Common myeloid progenitor, CD34-positive (primary cell): ENCODE results near the gene HMGCR.

ENCODE experiments used
- CTCF ChIA-PET: fragments of 350-600 bp; sonication (Branson Sonifier 250); formaldehyde crosslinking; loops from one replicate; lab custom pipeline; 2021; ENCODE audit warnings: antibody characterized with exemption; lab: Charles Lee
- POLR2A ChIA-PET: fragments of 350-600 bp; sonication (Branson Sonifier 250); formaldehyde crosslinking; loops from one replicate; lab custom pipeline; 2021; ENCODE audit warnings: antibody characterized with exemption; lab: Charles Lee
- DNase-seq, 3 donors: peaks; one replicate each; pipeline versions ENCODE4 v3.0.0 to v3.0.0-alpha.2; 2013
- H3K27ac ChIP-seq, 2 experiments: 1 replicate in 1 of 2; 2 replicates in 1 of 2; pipeline ENCODE4 v1.7.0; 2013; ENCODE audit warnings: inconsistent platforms in 2 of 2, low read length in 2 of 2, mild to moderate bottlenecking in 2 of 2, low read depth in 1 of 2, moderate library complexity in 1 of 2; ENCODE audit not compliant: severe bottlenecking in 2 of 2, insufficient read depth in 1 of 2, poor library complexity in 1 of 2
- H3K27me3 ChIP-seq, 5 experiments: replicated peaks in 2 of 5; 1 replicate in 3 of 5; 2 replicates in 2 of 5; pipeline versions ENCODE4 v1.6.1 to v1.7.0; 2013; ENCODE audit warnings: low read length in 4 of 5, mild to moderate bottlenecking in 2 of 5, moderate library complexity in 2 of 5, inconsistent platforms in 1 of 5; ENCODE audit not compliant: insufficient read depth in 5 of 5, control insufficient read depth in 4 of 5
- H3K36me3 ChIP-seq, 4 experiments: 1 replicate in 2 of 4; 2 replicates in 2 of 4; pipeline versions ENCODE4 v1.6.1 to v1.7.0; 2013; ENCODE audit warnings: low read length in 3 of 4, control low read depth in 1 of 4, mild to moderate bottlenecking in 1 of 4; ENCODE audit not compliant: control insufficient read depth in 4 of 4, insufficient read depth in 4 of 4
- H3K4me1 ChIP-seq, 4 experiments: 1 replicate in 3 of 4; 2 replicates in 1 of 4; pipeline versions ENCODE4 v1.6.1 to v1.7.1; 2013; ENCODE audit warnings: low read length in 3 of 4, mild to moderate bottlenecking in 3 of 4, control low read depth in 1 of 4, inconsistent platforms in 1 of 4, moderate library complexity in 1 of 4; ENCODE audit not compliant: control insufficient read depth in 4 of 4, insufficient read depth in 4 of 4; ENCODE audit errors: control extremely low read depth in 1 of 4
- H3K4me3 ChIP-seq, 7 experiments: 1 replicate in 4 of 7; 2 replicates in 3 of 7; pipeline versions ENCODE4 v1.5.1 to v1.7.0; 2013; ENCODE audit warnings: mild to moderate bottlenecking in 7 of 7, low read length in 6 of 7, moderate library complexity in 6 of 7, inconsistent platforms in 2 of 7, low read depth in 2 of 7, control low read depth in 1 of 7; ENCODE audit not compliant: insufficient read depth in 4 of 7, control insufficient read depth in 1 of 7; ENCODE audit errors: extremely low read depth in 1 of 7
- H3K9me3 ChIP-seq, 5 experiments: 1 replicate in 4 of 5; 2 replicates in 1 of 5; pipeline versions ENCODE4 v1.6.1 to v1.7.1; 2013; ENCODE audit warnings: low read length in 4 of 5, mild to moderate bottlenecking in 2 of 5, inconsistent platforms in 1 of 5, low read depth in 1 of 5, moderate library complexity in 1 of 5; ENCODE audit not compliant: control insufficient read depth in 4 of 5, insufficient read depth in 2 of 5; ENCODE audit errors: control extremely low read depth in 1 of 5
- WGBS: methylation state at CpG from one replicate; pipeline ENCODE4 v1.1.5; 2013; ENCODE audit not compliant: insufficient coverage; 5-methylcytosine and 5-hydroxymethylcytosine counted together

Gene HMGCR

DNA sequence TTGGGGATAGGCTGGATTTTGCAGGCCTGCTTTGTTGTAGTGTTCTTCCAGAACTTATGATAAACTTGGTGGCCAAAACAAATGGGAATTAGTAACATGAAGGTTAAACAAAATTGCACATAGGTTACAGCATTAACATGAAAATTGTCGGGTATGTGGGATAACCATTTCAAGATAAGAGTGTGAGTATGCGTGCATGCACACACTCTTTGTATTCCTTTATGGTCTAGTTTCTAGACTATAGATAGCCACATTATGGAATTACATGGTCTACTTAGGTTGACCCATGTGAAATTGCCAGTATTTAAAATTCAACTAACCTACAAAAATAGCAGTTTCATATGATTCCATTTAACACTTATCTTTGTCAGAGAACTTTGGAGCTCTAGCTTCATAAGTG is 1.4 kb downstream of the HMGCR start:
- H3K27ac ChIP-seq = peak overlapping the region in 1 of 2 experiments; percentile 93
- no peak for DNase-seq
- no peaks in the 10 kb centered on the region for H3K27me3 ChIP-seq
- H3K36me3 ChIP-seq = peaks cover 0 to 16% (median 2%) of the 10 kb centered on the region in 4 experiments
- no CpG with 5 or more reads among the region's 2 CpGs for WGBS
- H3K4me3 ChIP-seq = peak overlapping the region in 6 of 7 experiments; percentile 56 to 96 (median 82)
- ChIA-PET POLR2A (interaction anchor here (0.6 kb wide), 1 partner anchor 555 kb away, joined by 5 read pairs; no protein-coding TSS in a partner anchor), CTCF (no interaction called here)
- H3K9me3 ChIP-seq = no peaks in the 10 kb centered on the region
- H3K4me1 ChIP-seq = peaks cover 9 to 36% (median 20%) of the 10 kb centered on the region in 4 experiments

DNA sequence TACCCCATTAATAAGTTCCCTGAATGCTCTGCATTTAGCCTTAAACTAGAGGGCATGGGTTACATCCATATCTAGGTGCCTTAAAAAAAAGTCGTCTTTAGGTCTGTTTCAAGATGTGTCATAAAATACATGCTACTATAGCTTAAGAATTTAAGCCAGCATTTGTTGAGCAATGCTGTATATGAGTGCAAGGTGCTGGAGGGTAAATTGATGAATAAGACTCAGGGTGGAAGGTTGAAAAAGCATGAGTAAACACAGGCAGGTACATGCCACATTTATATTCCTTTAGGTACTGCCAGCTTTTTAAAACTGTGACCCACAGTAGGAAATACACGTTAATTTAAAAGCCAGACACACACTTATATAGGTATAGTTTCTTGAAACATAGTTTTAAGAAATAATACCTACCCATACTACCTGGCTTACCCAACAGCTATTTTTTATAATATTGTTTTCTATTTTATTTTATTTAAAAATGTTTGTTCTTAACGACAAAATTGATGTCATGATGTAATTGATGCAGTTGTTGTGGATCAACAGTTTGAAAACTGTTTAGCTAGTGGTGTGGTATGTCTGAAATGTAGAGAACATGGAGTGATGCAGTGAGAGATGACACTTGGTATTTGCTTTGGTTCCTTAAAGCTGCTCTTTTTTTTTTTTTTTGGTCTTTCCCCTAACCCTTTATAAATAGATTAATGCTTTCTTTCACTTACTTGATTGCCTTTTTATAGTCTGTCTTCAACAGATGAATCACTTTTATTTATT is 3.9 kb downstream of the HMGCR start:
- H3K9me3 ChIP-seq = no peaks in the 10 kb centered on the region
- no peaks in the 10 kb centered on the region for H3K27me3 ChIP-seq
- H3K4me3 ChIP-seq = peak overlapping the region in 1 of 7 experiments; percentile 39
- peaks cover 0 to 40% (median 11%) of the 10 kb centered on the region in 4 experiments for H3K36me3 ChIP-seq
- no peak for DNase-seq
- H3K27ac ChIP-seq = no peak overlapping the region
- H3K4me1 ChIP-seq = peaks cover 9 to 28% (median 19%) of the 10 kb centered on the region in 4 experiments
- WGBS = no CpG with 5 or more reads among the region's 3 CpGs
- POLR2A ChIA-PET = no interaction called here
- CTCF ChIA-PET = interaction anchor here (1.1 kb wide), 1 partner anchor 11 kb away, joined by 3 read pairs; no protein-coding TSS in a partner anchor

DNA sequence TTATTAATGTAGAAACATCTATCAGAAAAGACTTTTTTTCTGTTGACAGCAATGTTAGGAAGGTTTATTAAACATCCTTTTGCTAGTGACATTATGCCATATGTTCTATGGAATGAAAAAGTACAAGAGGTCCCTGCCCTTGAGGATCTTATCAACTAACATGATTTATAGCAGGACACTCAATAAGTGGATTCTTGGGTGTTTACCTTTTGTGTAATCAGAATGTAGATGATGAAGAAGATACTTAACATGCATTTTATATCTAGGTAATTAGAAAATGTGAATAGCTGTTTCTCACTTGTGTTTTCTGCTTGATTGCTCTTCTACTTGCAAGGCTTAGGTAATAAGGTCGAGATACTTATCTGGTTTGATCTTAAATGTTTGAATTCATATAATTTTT is 4.9 kb downstream of the HMGCR start:
- H3K4me1 ChIP-seq = peaks cover 9 to 20% (median 13%) of the 10 kb centered on the region in 4 experiments
- H3K9me3 ChIP-seq = no peaks in the 10 kb centered on the region
- DNase-seq = no peak
- no peak overlapping the region for H3K27ac ChIP-seq
- POLR2A ChIA-PET = no interaction called here
- WGBS = 100% methylated on average over 1 of the region's 1 CpG
- no peak overlapping the region for H3K4me3 ChIP-seq
- H3K27me3 ChIP-seq = no peaks in the 10 kb centered on the region
- CTCF ChIA-PET = interaction anchor here (1.1 kb wide), 1 partner anchor 12 kb away, joined by 3 read pairs; no protein-coding TSS in a partner anchor
- H3K36me3 ChIP-seq = peaks cover under 1 to 46% (median 16%) of the 10 kb centered on the region in 4 experiments

DNA sequence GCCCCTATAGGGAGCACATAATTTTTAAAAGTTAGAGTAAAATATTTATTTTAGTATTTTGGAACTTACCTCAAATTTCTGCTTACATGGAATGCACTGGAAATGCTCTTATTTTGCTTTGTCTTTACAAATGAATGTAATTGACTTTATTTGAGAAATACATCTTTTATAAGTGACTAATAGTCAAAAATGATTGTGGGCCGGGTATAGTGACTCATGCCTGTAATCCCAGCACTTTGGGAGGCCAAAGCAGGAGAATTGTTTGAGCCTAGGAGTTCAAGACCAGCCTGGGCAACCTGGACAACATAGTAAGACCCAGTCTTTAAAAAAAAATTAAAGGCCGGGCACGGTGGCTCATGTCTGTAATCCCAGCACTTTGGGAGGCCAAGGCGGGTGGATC is 5.8 kb downstream of the HMGCR start:
- WGBS = 98% methylated on average over 4 of the region's 4 CpGs
- no peaks in the 10 kb centered on the region for H3K27me3 ChIP-seq
- H3K27ac ChIP-seq = no peak overlapping the region
- DNase-seq = no peak
- H3K4me1 ChIP-seq = peaks cover 9 to 20% (median 11%) of the 10 kb centered on the region in 4 experiments
- H3K4me3 ChIP-seq = no peak overlapping the region
- CTCF ChIA-PET = no interaction called here
- POLR2A ChIA-PET = no interaction called here
- H3K36me3 ChIP-seq = peaks cover 2 to 55% (median 23%) of the 10 kb centered on the region in 4 experiments
- no peaks in the 10 kb centered on the region for H3K9me3 ChIP-seq

DNA sequence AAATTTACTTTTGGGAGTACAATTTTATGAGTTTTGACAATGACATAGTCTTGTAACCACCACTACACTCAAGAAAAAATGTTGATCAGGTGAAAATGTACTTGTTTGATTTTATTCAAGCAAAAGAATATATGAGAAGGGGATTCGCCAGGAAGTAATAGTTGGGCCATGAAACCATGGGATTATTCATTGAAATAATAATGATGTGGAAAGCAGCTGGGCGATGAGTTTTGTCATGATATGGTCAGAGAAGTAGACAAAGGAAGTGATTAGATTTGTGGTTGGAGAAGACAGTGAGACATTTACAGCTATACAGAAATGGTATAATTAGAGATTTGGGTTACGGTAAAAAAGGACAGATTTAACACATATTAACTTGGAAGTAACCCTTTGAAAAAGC is 11.2 kb downstream of the HMGCR start:
- ChIA-PET POLR2A (interaction anchor here (0.6 kb wide), 1 partner anchor 9 kb away, joined by 3 read pairs; no protein-coding TSS in a partner anchor), CTCF (no interaction called here)
- H3K36me3 ChIP-seq = peaks cover 15 to 86% (median 53%) of the 10 kb centered on the region in 4 experiments
- no peak overlapping the region for H3K27ac ChIP-seq
- WGBS = 100% methylated on average over 2 of the region's 3 CpGs
- no peak for DNase-seq
- no peak overlapping the region for H3K4me3 ChIP-seq
- H3K9me3 ChIP-seq = no peaks in the 10 kb centered on the region
- no peaks in the 10 kb centered on the region for H3K27me3 ChIP-seq
- H3K4me1 ChIP-seq = no peaks in the 10 kb centered on the region

DNA sequence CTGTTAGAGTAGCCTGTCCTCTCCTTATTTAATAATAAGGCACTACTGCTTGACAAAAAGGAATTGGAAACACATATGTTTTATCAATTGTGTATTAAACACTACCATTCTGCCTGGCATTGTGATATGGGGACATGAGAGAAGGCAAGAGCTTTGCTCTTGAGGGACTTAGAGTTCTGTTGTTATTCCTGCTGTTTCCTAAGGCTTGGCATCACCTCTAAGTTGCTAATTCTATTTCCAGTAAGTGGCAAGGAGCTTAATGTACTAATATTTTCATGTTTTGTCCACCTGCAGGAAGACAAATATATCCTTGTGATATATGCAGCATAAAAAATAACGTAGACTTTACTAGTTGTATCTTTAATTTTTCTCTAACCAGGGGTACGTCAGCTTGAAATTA is 12.6 kb downstream of the HMGCR start:
- no peak overlapping the region for H3K27ac ChIP-seq
- ChIA-PET POLR2A (no interaction called here), CTCF (interaction anchor here (1.2 kb wide), 1 partner anchor 22 kb away, joined by 3 read pairs; no protein-coding TSS in a partner anchor)
- peaks cover 13 to 83% (median 56%) of the 10 kb centered on the region in 4 experiments for H3K36me3 ChIP-seq
- no peaks in the 10 kb centered on the region for H3K9me3 ChIP-seq
- no peak for DNase-seq
- no peaks in the 10 kb centered on the region for H3K4me1 ChIP-seq
- WGBS = no CpG with 5 or more reads among the region's 2 CpGs
- H3K27me3 ChIP-seq = no peaks in the 10 kb centered on the region
- no peak overlapping the region for H3K4me3 ChIP-seq
